HepG2 (cell line): ENCODE data around the gene CRYGA. TPM values are rescaled to one million over a fixed set of nuclear protein-coding genes. Genes with fewer than 3 reads are reported as not detected.

Experiments used
- CC2D1A ChIP-seq: sonication (generic); formaldehyde crosslinking; IDR thresholded peaks from 2 replicates; pipeline ENCODE4 v1.8.1; 2023; ENCODE audit warnings: mild to moderate bottlenecking, missing genetic modification reagents
- CEBPG ChIP-seq: IDR thresholded peaks from 2 replicates; pipeline ENCODE4 v1.6.1; 2016
- FOSL1 ChIP-seq: sonication (generic); formaldehyde crosslinking; IDR thresholded peaks from 2 replicates; pipeline ENCODE4 v1.9.0; 2021; ENCODE audit warnings: missing genetic modification reagents, borderline replicate concordance
- FOSL2 ChIP-seq: sonication (generic); formaldehyde crosslinking; IDR thresholded peaks from 2 replicates; pipeline ENCODE4 v1.4.0; 2020; ENCODE audit warnings: missing genetic modification reagents
- HNF4G ChIP-seq, 2 experiments: sonication (generic) in 1 of 2; formaldehyde crosslinking in 1 of 2; IDR thresholded peaks; 2 replicates each; pipeline versions ENCODE4 v1.4.0 to v1.6.1; 2011 to 2020; ENCODE audit warnings: borderline replicate concordance in 2 of 2, low read depth in 2 of 2, mild to moderate bottlenecking in 2 of 2, low read length in 1 of 2, missing genetic modification reagents in 1 of 2, moderate library complexity in 1 of 2
- ISX ChIP-seq: sonication (generic); formaldehyde crosslinking; conservative IDR thresholded peaks from 2 replicates; pipeline ENCODE4 v1.5.0; 2020; ENCODE audit warnings: missing genetic modification reagents
- MTA1 ChIP-seq: sonication (generic); formaldehyde crosslinking; IDR thresholded peaks from 2 replicates; pipeline ENCODE4 v1.4.0; 2020; ENCODE audit warnings: missing genetic modification reagents, mild to moderate bottlenecking, borderline replicate concordance
- MYC ChIP-seq: sonication (generic); formaldehyde crosslinking; IDR thresholded peaks from 2 replicates; pipeline ENCODE4 v1.9.0; 2021; ENCODE audit warnings: missing genetic modification reagents, borderline replicate concordance
- MYNN ChIP-seq: sonication (generic); formaldehyde crosslinking; IDR thresholded peaks from 2 replicates; pipeline ENCODE4 v1.4.0; 2020; ENCODE audit warnings: mild to moderate bottlenecking, low read depth, missing genetic modification reagents
- NFIC ChIP-seq: IDR thresholded peaks from 2 replicates; pipeline ENCODE4 v1.6.1; 2012; ENCODE audit warnings: mild to moderate bottlenecking, low read length, inconsistent platforms
- POLR2AphosphoS5 ChIP-seq: IDR thresholded peaks from 2 replicates; pipeline ENCODE4 v1.6.1; 2012; ENCODE audit warnings: low read depth, low read length
- SP2 ChIP-seq: sonication (generic); formaldehyde crosslinking; IDR thresholded peaks from 2 replicates; pipeline ENCODE4 v1.5.1; 2020; ENCODE audit warnings: mild to moderate bottlenecking, missing genetic modification reagents
- ZNF235 ChIP-seq: sonication (generic); formaldehyde crosslinking; IDR thresholded peaks from 2 replicates; pipeline ENCODE4 v1.8.1; 2023; ENCODE audit warnings: mild to moderate bottlenecking, missing genetic modification reagents, borderline replicate concordance
- ZNF282 ChIP-seq: fragments of 450-650 bp; IDR thresholded peaks from 2 replicates; pipeline ENCODE4 v1.6.1; 2018; ENCODE audit not compliant: partially characterized antibody
- ZNF350 ChIP-seq: sonication (generic); formaldehyde crosslinking; IDR thresholded peaks from 2 replicates; pipeline ENCODE4 v1.4.0; 2020; ENCODE audit warnings: mild to moderate bottlenecking, low read depth, missing genetic modification reagents, borderline replicate concordance
- ZNF564 ChIP-seq: sonication (generic); formaldehyde crosslinking; IDR thresholded peaks from 2 replicates; pipeline ENCODE4 v1.8.1; 2023; ENCODE audit warnings: mild to moderate bottlenecking, missing genetic modification reagents
- ZNF652 ChIP-seq: IDR thresholded peaks from 2 replicates; pipeline ENCODE4 v1.6.1; 2016; ENCODE audit warnings: low read depth, borderline replicate concordance
- polyA plus RNA-seq, 8 experiments: library from polyadenylated mRNA; depleted of rRNA in 3 of 8; stranded (reverse) in 7 of 8; unstranded in 1 of 8; fragments of >200 nt; fragmentation: Illumina TruSeq in 4 of 8; extraction: Trizol in 4 of 8; gene quantifications; 2 replicates each; pipeline versions ENCODE4 v1.2.1 to v1.2.3, GENCODE V29; 2011 to 2016; ENCODE audit warnings: low read depth in 4 of 8, missing spikeins in 1 of 8, mixed read lengths in 1 of 8; ENCODE audit not compliant: insufficient read depth in 1 of 8
- total RNA-seq, 5 experiments: library from RNA; depleted of rRNA; stranded (reverse); fragments of >200 nt; fragmentation: Illumina TruSeq; extraction: Trizol; gene quantifications; 2 replicates each; pipeline ENCODE4 v1.2.3, GENCODE V29; 2016; ENCODE audit warnings: low read depth in 1 of 5
- TF ChIP-seq, protein P1 (sequence below): IDR thresholded peaks from 2 replicates; pipeline ENCODE4 v1.6.1; 2016; ENCODE audit warnings: missing compliant biosample characterization, missing genetic modification reagents, borderline replicate concordance
- TF ChIP-seq, protein P2 (sequence below): sonication (generic); formaldehyde crosslinking; IDR thresholded peaks from 2 replicates; pipeline ENCODE4 v1.4.0; 2020; ENCODE audit warnings: missing genetic modification reagents, borderline replicate concordance
- TF ChIP-seq, protein P3 (sequence below): sonication (generic); IDR thresholded peaks from 2 replicates; pipeline ENCODE4 v1.6.1; 2016; ENCODE audit warnings: low read depth, borderline replicate concordance
- TF ChIP-seq, protein P4 (sequence below), 2 experiments: IDR thresholded peaks; 2 replicates each; pipeline ENCODE4 v1.6.1; 2011 to 2012; ENCODE audit warnings: low read length in 2 of 2, borderline replicate concordance in 1 of 2, low read depth in 1 of 2, mild to moderate bottlenecking in 1 of 2, moderate library complexity in 1 of 2

The CRYGA gene
- total and polyA plus RNA-seq, 2 of the 13 experiments (the other 11 are each of a cell fraction or from before 2014, with no cell fraction given): not detected

DNA sequence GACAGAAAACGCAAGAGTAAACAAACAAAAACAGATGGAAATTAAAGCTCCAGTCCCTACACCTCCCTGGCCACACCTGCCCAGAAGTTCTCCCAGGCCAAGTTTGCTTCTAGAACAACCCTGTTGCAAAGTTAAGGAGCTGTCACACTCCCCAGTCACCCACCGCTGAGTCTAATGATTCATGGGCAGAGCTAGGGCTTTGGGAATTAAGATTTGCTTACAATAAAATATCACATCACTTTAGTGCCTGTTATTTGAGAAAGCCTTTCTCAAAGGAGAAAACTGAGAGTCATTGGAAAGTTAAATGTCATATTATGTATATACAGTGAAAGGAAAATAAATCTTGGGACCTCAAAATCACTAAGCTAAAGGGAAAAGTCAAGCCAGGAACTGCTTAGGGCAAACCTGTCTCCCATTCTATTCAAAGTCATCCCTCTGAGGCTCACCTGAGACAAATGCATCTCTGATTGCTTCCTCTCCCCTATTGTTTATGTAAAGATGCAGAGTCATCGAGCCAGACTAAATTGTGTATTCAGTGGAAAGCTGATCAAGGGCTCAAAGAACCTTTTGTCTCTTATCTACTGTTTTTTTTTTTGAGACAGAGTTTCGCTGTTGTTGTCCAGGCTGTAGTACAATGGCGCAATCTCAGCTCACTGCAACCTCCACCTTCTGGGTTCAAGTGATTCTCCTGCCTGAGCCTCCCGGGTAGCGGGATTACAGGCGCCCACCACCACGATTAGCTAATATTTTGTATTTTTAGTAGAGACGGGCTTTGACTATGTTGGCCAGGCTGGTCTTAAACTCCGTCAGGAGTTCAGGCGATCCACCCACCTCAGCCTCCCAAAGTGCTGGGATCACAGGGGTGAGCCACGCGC, 20.2 kb downstream of the CRYGA start (continued):
- peak; percentile 59 for TF ChIP-seq FOSL2
- TF ChIP-seq MYC (CRISPR knock-in tag): no peak
- no peak for TF ChIP-seq ZNF282
- TF ChIP-seq POLR2AphosphoS5: no peak
- TF ChIP-seq SP2 (CRISPR knock-in tag): no peak
- TF ChIP-seq CC2D1A (CRISPR knock-in tag): no peak
- TF ChIP-seq MTA1: no peak
- TF ChIP-seq, protein P1, sequence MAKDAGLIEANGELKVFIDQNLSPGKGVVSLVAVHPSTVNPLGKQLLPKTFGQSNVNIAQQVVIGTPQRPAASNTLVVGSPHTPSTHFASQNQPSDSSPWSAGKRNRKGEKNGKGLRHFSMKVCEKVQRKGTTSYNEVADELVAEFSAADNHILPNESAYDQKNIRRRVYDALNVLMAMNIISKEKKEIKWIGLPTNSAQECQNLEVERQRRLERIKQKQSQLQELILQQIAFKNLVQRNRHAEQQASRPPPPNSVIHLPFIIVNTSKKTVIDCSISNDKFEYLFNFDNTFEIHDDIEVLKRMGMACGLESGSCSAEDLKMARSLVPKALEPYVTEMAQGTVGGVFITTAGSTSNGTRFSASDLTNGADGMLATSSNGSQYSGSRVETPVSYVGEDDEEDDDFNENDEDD (CRISPR knock-in tag): no peak
- TF ChIP-seq, protein P2, sequence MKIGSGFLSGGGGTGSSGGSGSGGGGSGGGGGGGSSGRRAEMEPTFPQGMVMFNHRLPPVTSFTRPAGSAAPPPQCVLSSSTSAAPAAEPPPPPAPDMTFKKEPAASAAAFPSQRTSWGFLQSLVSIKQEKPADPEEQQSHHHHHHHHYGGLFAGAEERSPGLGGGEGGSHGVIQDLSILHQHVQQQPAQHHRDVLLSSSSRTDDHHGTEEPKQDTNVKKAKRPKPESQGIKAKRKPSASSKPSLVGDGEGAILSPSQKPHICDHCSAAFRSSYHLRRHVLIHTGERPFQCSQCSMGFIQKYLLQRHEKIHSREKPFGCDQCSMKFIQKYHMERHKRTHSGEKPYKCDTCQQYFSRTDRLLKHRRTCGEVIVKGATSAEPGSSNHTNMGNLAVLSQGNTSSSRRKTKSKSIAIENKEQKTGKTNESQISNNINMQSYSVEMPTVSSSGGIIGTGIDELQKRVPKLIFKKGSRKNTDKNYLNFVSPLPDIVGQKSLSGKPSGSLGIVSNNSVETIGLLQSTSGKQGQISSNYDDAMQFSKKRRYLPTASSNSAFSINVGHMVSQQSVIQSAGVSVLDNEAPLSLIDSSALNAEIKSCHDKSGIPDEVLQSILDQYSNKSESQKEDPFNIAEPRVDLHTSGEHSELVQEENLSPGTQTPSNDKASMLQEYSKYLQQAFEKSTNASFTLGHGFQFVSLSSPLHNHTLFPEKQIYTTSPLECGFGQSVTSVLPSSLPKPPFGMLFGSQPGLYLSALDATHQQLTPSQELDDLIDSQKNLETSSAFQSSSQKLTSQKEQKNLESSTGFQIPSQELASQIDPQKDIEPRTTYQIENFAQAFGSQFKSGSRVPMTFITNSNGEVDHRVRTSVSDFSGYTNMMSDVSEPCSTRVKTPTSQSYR (CRISPR knock-in tag): no peak
- no peak for TF ChIP-seq ZNF350 (CRISPR knock-in tag)
- TF ChIP-seq ZNF235 (CRISPR knock-in tag): no peak
- TF ChIP-seq ZNF564 (CRISPR knock-in tag): no peak
- no peak for TF ChIP-seq NFIC
- TF ChIP-seq MYNN (CRISPR knock-in tag): no peak
- TF ChIP-seq FOSL1 (CRISPR knock-in tag): no peak; the same call in 1 of the 2 replicates
- TF ChIP-seq HNF4G (IDR thresholded peaks at IDR 0.05; ENCODE audit: borderline replicate concordance, low read depth, low read length): no peak
- no peak for TF ChIP-seq HNF4G (CRISPR knock-in tag; IDR thresholded peaks at IDR 0.05; ENCODE audit: borderline replicate concordance, low read depth)
- no peak for TF ChIP-seq ISX
- no peak for TF ChIP-seq ZNF652 (CRISPR knock-in tag)
- TF ChIP-seq CEBPG (CRISPR knock-in tag): peak; percentile 89
- TF ChIP-seq, protein P3, sequence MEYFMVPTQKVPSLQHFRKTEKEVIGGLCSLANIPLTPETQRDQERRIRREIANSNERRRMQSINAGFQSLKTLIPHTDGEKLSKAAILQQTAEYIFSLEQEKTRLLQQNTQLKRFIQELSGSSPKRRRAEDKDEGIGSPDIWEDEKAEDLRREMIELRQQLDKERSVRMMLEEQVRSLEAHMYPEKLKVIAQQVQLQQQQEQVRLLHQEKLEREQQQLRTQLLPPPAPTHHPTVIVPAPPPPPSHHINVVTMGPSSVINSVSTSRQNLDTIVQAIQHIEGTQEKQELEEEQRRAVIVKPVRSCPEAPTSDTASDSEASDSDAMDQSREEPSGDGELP: peak; percentile 56; the same call in 1 of the 2 replicates
- TF ChIP-seq, protein P4, sequence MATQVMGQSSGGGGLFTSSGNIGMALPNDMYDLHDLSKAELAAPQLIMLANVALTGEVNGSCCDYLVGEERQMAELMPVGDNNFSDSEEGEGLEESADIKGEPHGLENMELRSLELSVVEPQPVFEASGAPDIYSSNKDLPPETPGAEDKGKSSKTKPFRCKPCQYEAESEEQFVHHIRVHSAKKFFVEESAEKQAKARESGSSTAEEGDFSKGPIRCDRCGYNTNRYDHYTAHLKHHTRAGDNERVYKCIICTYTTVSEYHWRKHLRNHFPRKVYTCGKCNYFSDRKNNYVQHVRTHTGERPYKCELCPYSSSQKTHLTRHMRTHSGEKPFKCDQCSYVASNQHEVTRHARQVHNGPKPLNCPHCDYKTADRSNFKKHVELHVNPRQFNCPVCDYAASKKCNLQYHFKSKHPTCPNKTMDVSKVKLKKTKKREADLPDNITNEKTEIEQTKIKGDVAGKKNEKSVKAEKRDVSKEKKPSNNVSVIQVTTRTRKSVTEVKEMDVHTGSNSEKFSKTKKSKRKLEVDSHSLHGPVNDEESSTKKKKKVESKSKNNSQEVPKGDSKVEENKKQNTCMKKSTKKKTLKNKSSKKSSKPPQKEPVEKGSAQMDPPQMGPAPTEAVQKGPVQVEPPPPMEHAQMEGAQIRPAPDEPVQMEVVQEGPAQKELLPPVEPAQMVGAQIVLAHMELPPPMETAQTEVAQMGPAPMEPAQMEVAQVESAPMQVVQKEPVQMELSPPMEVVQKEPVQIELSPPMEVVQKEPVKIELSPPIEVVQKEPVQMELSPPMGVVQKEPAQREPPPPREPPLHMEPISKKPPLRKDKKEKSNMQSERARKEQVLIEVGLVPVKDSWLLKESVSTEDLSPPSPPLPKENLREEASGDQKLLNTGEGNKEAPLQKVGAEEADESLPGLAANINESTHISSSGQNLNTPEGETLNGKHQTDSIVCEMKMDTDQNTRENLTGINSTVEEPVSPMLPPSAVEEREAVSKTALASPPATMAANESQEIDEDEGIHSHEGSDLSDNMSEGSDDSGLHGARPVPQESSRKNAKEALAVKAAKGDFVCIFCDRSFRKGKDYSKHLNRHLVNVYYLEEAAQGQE (IDR thresholded peaks at IDR 0.05; ENCODE audit: borderline replicate concordance in 1 of 2, low read depth in 1 of 2, low read length in 2 of 2): no peak
